H1 (cell line): ENCODE measurements around the gene RAD51B. TPM values are rescaled to one million over a fixed set of nuclear protein-coding genes. Genes with fewer than 3 reads are reported as not detected.

Experiments used
- CTCF ChIA-PET: fragments of 300-600 bp; sonication (Branson Sonifier 250); formaldehyde crosslinking; loops from one replicate; lab custom pipeline; 2021; ENCODE audit not compliant: partially characterized antibody; lab: Charles Lee
- POLR2A ChIA-PET: fragments of 300-600 bp; sonication (Branson Sonifier 250); formaldehyde crosslinking; loops from one replicate; lab custom pipeline; 2021; ENCODE audit warnings: inconsistent platforms; ENCODE audit not compliant: partially characterized antibody; lab: Charles Lee
- DNase-seq, 2 experiments: peaks; one replicate each; pipeline versions ENCODE4 v3.0.0 to v3.0.0-alpha.2; 2010 to 2022; ENCODE audit warnings: low spot score in 2 of 2, low read depth in 1 of 2, mixed read lengths in 1 of 2
- FAIRE-seq: peaks from 2 replicates; lab custom pipeline; 2011; peaks lifted over from hg19 to GRCh38; lab: Jason Lieb, UNC
- H2AFZ ChIP-seq: 2 replicates; pipeline ENCODE4 v1.8.1; 2012; ENCODE audit warnings: low read length, inconsistent platforms
- H2AK5ac ChIP-seq: 2 replicates; pipeline ENCODE4 v1.6.1; 2013; ENCODE audit warnings: low read depth, low read length
- H2BK120ac ChIP-seq: replicated peaks from 2 replicates; pipeline ENCODE3; 2013; ENCODE audit warnings: low read depth, low read length, inconsistent platforms
- H2BK12ac ChIP-seq: 2 replicates; pipeline ENCODE4 v1.6.1; 2013; ENCODE audit warnings: low read depth, low read length
- H2BK15ac ChIP-seq: 2 replicates; pipeline ENCODE4 v1.6.1; 2013; ENCODE audit warnings: low read length
- H2BK20ac ChIP-seq: 2 replicates; pipeline ENCODE4 v1.6.1; 2013; ENCODE audit warnings: low read length
- H2BK5ac ChIP-seq: 2 replicates; pipeline ENCODE4 v1.6.1; 2013; ENCODE audit warnings: low read depth, low read length
- H3K14ac ChIP-seq: 2 replicates; pipeline ENCODE4 v1.6.1; 2013; ENCODE audit warnings: inconsistent platforms; ENCODE audit not compliant: insufficient read length
- H3K18ac ChIP-seq: 2 replicates; pipeline ENCODE4 v1.6.1; 2013; ENCODE audit warnings: low read length; ENCODE audit errors: extremely low read depth
- H3K23ac ChIP-seq: 2 replicates; pipeline ENCODE4 v1.6.1; 2013; ENCODE audit warnings: inconsistent platforms; ENCODE audit not compliant: insufficient read length
- H3K23me2 ChIP-seq: 2 replicates; pipeline ENCODE4 v1.6.1; 2013; ENCODE audit warnings: low read depth, low read length
- H3K27ac ChIP-seq: 2 replicates; pipeline ENCODE4 v1.6.1; 2011; ENCODE audit warnings: low read depth, low read length, inconsistent platforms
- H3K27me3 ChIP-seq, 4 experiments: replicated peaks in 1 of 4; 1 replicate in 1 of 4; 2 replicates in 3 of 4; pipeline versions ENCODE4 v1.6.1 to v1.8.1; 2011 to 2013; ENCODE audit warnings: low read length in 3 of 4, mild to moderate bottlenecking in 3 of 4, inconsistent platforms in 2 of 4, mixed read lengths in 2 of 4, moderate library complexity in 1 of 4; ENCODE audit not compliant: control insufficient read depth in 3 of 4, insufficient read depth in 3 of 4; ENCODE audit errors: extremely low read depth in 1 of 4
- H3K36me3 ChIP-seq, 4 experiments: 2 replicates each; pipeline versions ENCODE4 v1.6.1 to v1.8.1; 2011 to 2013; ENCODE audit warnings: mild to moderate bottlenecking in 4 of 4, low read length in 3 of 4, moderate library complexity in 2 of 4, control low read depth in 1 of 4, inconsistent platforms in 1 of 4; ENCODE audit not compliant: insufficient read depth in 4 of 4, control insufficient read depth in 2 of 4
- H3K4ac ChIP-seq: replicated peaks from 2 replicates; pipeline ENCODE3; 2013; ENCODE audit warnings: low read length, low read depth, mixed read lengths, inconsistent platforms; ENCODE audit not compliant: insufficient read length
- H3K4me1 ChIP-seq, 4 experiments: replicated peaks in 1 of 4; 1 replicate in 1 of 4; 2 replicates in 3 of 4; pipeline versions ENCODE4 v1.6.1 to v1.8.1; 2011 to 2013; ENCODE audit warnings: low read length in 3 of 4, inconsistent platforms in 2 of 4, mixed read lengths in 1 of 4; ENCODE audit not compliant: insufficient read depth in 4 of 4, control insufficient read depth in 3 of 4
- H3K4me2 ChIP-seq, 2 experiments: 2 replicates each; pipeline versions ENCODE4 v1.6.1 to v1.8.1; 2011 to 2013; ENCODE audit warnings: low read depth in 2 of 2, low read length in 2 of 2, control low read depth in 1 of 2, inconsistent platforms in 1 of 2, mild to moderate bottlenecking in 1 of 2; ENCODE audit not compliant: insufficient read depth in 1 of 2
- H3K4me3 ChIP-seq, 4 experiments: fragments of 200-600, 300-600 bp in 1 of 4; sonication (generic), shearing (Covaris generic), sonication (Bioruptor Twin) in 1 of 4; 2 replicates each; pipeline versions ENCODE4 v1.5.1 to v1.8.1; 2011 to 2016; ENCODE audit warnings: low read length in 4 of 4, low read depth in 3 of 4, control low read depth in 2 of 4, inconsistent platforms in 2 of 4, mild to moderate bottlenecking in 2 of 4, mixed read lengths in 1 of 4, moderate library complexity in 1 of 4; ENCODE audit not compliant: insufficient read depth in 2 of 4; ENCODE audit errors: extremely low read depth in 1 of 4
- H3K56ac ChIP-seq: replicated peaks from 2 replicates; pipeline ENCODE3; 2013; ENCODE audit warnings: low read depth, mild to moderate bottlenecking, mixed read lengths, low read length, inconsistent platforms; ENCODE audit not compliant: insufficient read length
- H3K79me1 ChIP-seq: 2 replicates; pipeline ENCODE4 v1.6.1; 2013; ENCODE audit warnings: low read depth, low read length, control low read depth
- H3K79me2 ChIP-seq, 2 experiments: 2 replicates each; pipeline versions ENCODE4 v1.6.1 to v1.8.1; 2012 to 2013; ENCODE audit warnings: low read length in 2 of 2, mild to moderate bottlenecking in 2 of 2, inconsistent platforms in 1 of 2; ENCODE audit not compliant: insufficient read depth in 2 of 2, control insufficient read depth in 1 of 2
- H3K9ac ChIP-seq, 4 experiments: replicated peaks in 1 of 4; 1 replicate in 1 of 4; 2 replicates in 3 of 4; pipeline versions ENCODE4 v1.6.1 to v1.8.1; 2011 to 2013; ENCODE audit warnings: low read depth in 3 of 4, low read length in 3 of 4, control low read depth in 2 of 4, mild to moderate bottlenecking in 2 of 4, moderate library complexity in 2 of 4, inconsistent platforms in 1 of 4; ENCODE audit errors: extremely low read depth in 1 of 4
- H3K9me3 ChIP-seq, 2 experiments: 2 replicates each; pipeline versions ENCODE4 v1.6.1 to v1.8.1; 2012 to 2013; ENCODE audit warnings: mild to moderate bottlenecking in 2 of 2, moderate library complexity in 2 of 2, control low read depth in 1 of 2, inconsistent platforms in 1 of 2, low read depth in 1 of 2, low read length in 1 of 2, mixed read lengths in 1 of 2; ENCODE audit not compliant: insufficient read depth in 2 of 2
- H4K20me1 ChIP-seq, 2 experiments: replicated peaks in 1 of 2; 2 replicates each; pipeline versions ENCODE3 to v1.8.1; 2011 to 2013; ENCODE audit warnings: inconsistent platforms in 2 of 2, low read length in 2 of 2, mild to moderate bottlenecking in 1 of 2; ENCODE audit not compliant: insufficient read depth in 2 of 2, control insufficient read depth in 1 of 2
- H4K5ac ChIP-seq: 2 replicates; pipeline ENCODE4 v1.6.1; 2013; ENCODE audit warnings: low read length, low read depth, mixed read lengths, inconsistent platforms; ENCODE audit not compliant: insufficient read length
- H4K8ac ChIP-seq: 2 replicates; pipeline ENCODE4 v1.8.0; 2013; ENCODE audit warnings: mild to moderate bottlenecking, moderate library complexity, low read length, inconsistent platforms; ENCODE audit not compliant: insufficient read depth; ENCODE audit errors: extremely low read depth
- H4K91ac ChIP-seq: replicated peaks from 2 replicates; pipeline ENCODE3; 2013; ENCODE audit warnings: low read length, mixed read lengths, inconsistent platforms; ENCODE audit not compliant: insufficient read length
- YY1 ChIP-seq: IDR thresholded peaks from 2 replicates; pipeline ENCODE4 v1.6.1; 2011; ENCODE audit warnings: low read depth, mild to moderate bottlenecking, low read length
- WGBS, 2 experiments: shearing (Covaris generic) in 1 of 2; methylation state at CpG; one replicate each; pipeline versions ENCODE4 v1.1.6 to v1.1.7; 2013 to 2015; ENCODE audit warnings: low lambda C conversion rate in 2 of 2, mixed read lengths in 2 of 2, inconsistent platforms in 1 of 2, low coverage in 1 of 2, missing lambda C conversion rate in 1 of 2; ENCODE audit not compliant: insufficient replicate concordance in 2 of 2, insufficient coverage in 1 of 2, insufficient read length in 1 of 2; ENCODE audit errors: extremely low coverage in 1 of 2, missing lambda C conversion rate in 1 of 2; 5-methylcytosine and 5-hydroxymethylcytosine counted together
- polyA plus RNA-seq, 7 experiments: library from polyadenylated mRNA; depleted of rRNA in 3 of 7; stranded (reverse) in 5 of 7; unstranded in 2 of 7; fragments of >200 nt in 5 of 7; fragments of 200-250 nt in 2 of 7; gene quantifications; 1 replicate in 5 of 7; 2 replicates in 1 of 7; 4 replicates in 1 of 7; pipeline versions ENCODE4 v1.2.1 to v1.2.3, GENCODE V29; 2011 to 2013; ENCODE audit warnings: missing spikeins in 2 of 7, mixed read lengths in 2 of 7
- total RNA-seq: library from RNA; stranded (reverse); fragmentation: NEBNext Ultra II Directional; extraction: Animal tissue kit (Norgen Biotek cat#: 25700); gene quantifications from 2 replicates; pipeline ENCODE4 v1.2.1, GENCODE V29; 2021

The RAD51B gene
- total and polyA plus RNA-seq, 2 of the 8 experiments (the other 6 are each of a cell fraction or from before 2014, with no cell fraction given): 3.9 to 14.9 TPM

- no peak overlapping the region for H3K23ac ChIP-seq
- 0 out of 2 replicates have a peak overlapping the region, but pooled peaks have one; percentile 9 for H4K8ac ChIP-seq
- no peak for TF ChIP-seq YY1
- DNase-seq (peak in 1 of 2 experiments; percentile 30), FAIRE-seq (no peak)
- WGBS, 2 experiments: 88% methylated on average over 8 of the region's 8 CpGs; no CpG with 5 or more reads in 1 of the 2 experiments
- H3K4me1 ChIP-seq: peaks cover 0 to 2% (median 0%) of the 10 kb centered on the region in 4 experiments; a peak in 1 of 7 replicates
- H2AK5ac ChIP-seq: no peak overlapping the region
- H3K4ac ChIP-seq: no peak overlapping the region
- H3K27me3 ChIP-seq: no peaks in the 10 kb centered on the region; a peak in 1 of 7 replicates
- H3K9me3 ChIP-seq: no peaks in the 10 kb centered on the region
- no peak overlapping the region for H2BK15ac ChIP-seq
- H2BK12ac ChIP-seq: no peak overlapping the region; the same call in 1 of the 2 replicates
- H3K23me2 ChIP-seq: no peaks in the 10 kb centered on the region
- H4K20me1 ChIP-seq: no peaks in the 10 kb centered on the region
- H4K91ac ChIP-seq: no peak overlapping the region
- H2BK120ac ChIP-seq: no peak overlapping the region
- no peak overlapping the region for H3K27ac ChIP-seq
- H3K4me3 ChIP-seq: no peak overlapping the region
- H2BK5ac ChIP-seq: no peak overlapping the region
- no peak overlapping the region for H3K4me2 ChIP-seq
- H3K79me1 ChIP-seq: no peaks in the 10 kb centered on the region
- H3K14ac ChIP-seq: no peak overlapping the region
- no peak overlapping the region for H2BK20ac ChIP-seq
- no peak overlapping the region for H4K5ac ChIP-seq
- H3K9ac ChIP-seq: no peak overlapping the region
- no peaks in the 10 kb centered on the region for H3K36me3 ChIP-seq
- H3K18ac ChIP-seq: no peak overlapping the region
- H2AFZ ChIP-seq: no peak overlapping the region
- ChIA-PET POLR2A (interaction anchor here (1.0 kb wide), 1 partner anchor 20 kb away, joined by 3 read pairs; no protein-coding TSS in a partner anchor), CTCF (interaction anchor here (0.7 to 3.3 kb wide), 5 partner anchors 9 to 140 kb away, joined by 3 to 11 read pairs (median 3); no protein-coding TSS in a partner anchor)
- no peak overlapping the region for H3K56ac ChIP-seq
- H3K79me2 ChIP-seq: no peaks in the 10 kb centered on the region
Observed at GRCh38 chr14:68658029-68658509, 838.5 kb downstream of the RAD51B start.
